Measurements from ENCODE around the gene LCT.
A peak's percentile ranks its signal among the peaks of the same experiment; 100 is the strongest.
"Not testable (repeated sequence)": the region's sequence is repeated elsewhere in the genome, so short reads cannot be mapped to it uniquely, and the experiment has no call there.

LCT gene

GRCh38 chr2:135836596-135837270 is at the start of gene LCT:
TSS of gene LCT (minus strand) at chr2:135837184. CDS start at chr2:135837169, 15 bp downstream.
- Histone ChIP-seq H2AFZ (ENCODE audit: low read depth, low read length) (no peak within 1 kb of the TSS), H3K9me3 (ENCODE audit: insufficient read depth, low read length) (no peaks in the 10 kb centered on the region), H3K9ac (ENCODE audit: low read length) (no peak within 1 kb of the TSS), H3K4me1 (ENCODE audit: low read length) (no peaks in the 10 kb centered on the region), H4K20me1 (ENCODE audit: insufficient read depth, low read length) (0 out of 2 replicates have a peak, but pooled peaks cover 8% of the 10 kb centered on the region), H3K79me2 (ENCODE audit: low read length) (no peaks in the 10 kb centered on the region), H3K36me3 (replicated peaks; ENCODE audit: low read depth, low read length) (peaks cover 18% of the 10 kb centered on the region), H3K4me2 (ENCODE audit: low read length) (no peak within 1 kb of the TSS), H3K27me3 (ENCODE audit: low read depth, low read length) (no peaks in the 10 kb centered on the region), H3K4me3 (ENCODE audit: low read length) (no peak within 1 kb of the TSS), H3K27ac (ENCODE audit: low read length) (no peak within 1 kb of the TSS)
- TF ChIP-seq EZH2phosphoT487 (IDR thresholded peaks at IDR 0.05; ENCODE audit: low read depth) (no peak), CTCF (IDR thresholded peaks at IDR 0.05; ENCODE audit: low read depth, low read length) (no peak)

- TF ChIP-seq CTCF (IDR thresholded peaks at IDR 0.05; ENCODE audit: low read depth, low read length) (no peak), EZH2phosphoT487 (IDR thresholded peaks at IDR 0.05; ENCODE audit: low read depth) (no peak)
- Histone ChIP-seq H3K36me3 (replicated peaks; ENCODE audit: low read depth, low read length) (no peaks in the 10 kb centered on the region), H3K4me1 (ENCODE audit: low read length) (no peaks in the 10 kb centered on the region), H4K20me1 (ENCODE audit: insufficient read depth, low read length) (no peaks in the 10 kb centered on the region), H3K9ac (ENCODE audit: low read length) (no peak overlapping the region), H3K4me3 (ENCODE audit: low read length) (no peak overlapping the region), H3K9me3 (ENCODE audit: insufficient read depth, low read length) (no peaks in the 10 kb centered on the region), H2AFZ (ENCODE audit: low read depth, low read length) (no peak overlapping the region), H3K27me3 (ENCODE audit: low read depth, low read length) (peaks cover 8% of the 10 kb centered on the region; the same call in 1 of the 2 replicates), H3K27ac (ENCODE audit: low read length) (no peak overlapping the region), H3K79me2 (ENCODE audit: low read length) (no peaks in the 10 kb centered on the region), H3K4me2 (ENCODE audit: low read length) (no peak overlapping the region)
Measured at GRCh38 chr2:135885709-135886108, 48.7 kb upstream of the LCT start.

GRCh38 chr2:135882415-135882814 is 45.4 kb upstream of the LCT start:
- Histone ChIP-seq H3K36me3 (replicated peaks; ENCODE audit: low read depth, low read length) (no peaks in the 10 kb centered on the region), H3K27ac (ENCODE audit: low read length) (no peak overlapping the region), H3K27me3 (ENCODE audit: low read depth, low read length) (peaks cover 8% of the 10 kb centered on the region; the same call in 1 of the 2 replicates), H3K4me1 (ENCODE audit: low read length) (peaks cover 3% of the 10 kb centered on the region; the same call in 1 of the 2 replicates), H3K4me3 (ENCODE audit: low read length) (no peak overlapping the region), H3K9ac (ENCODE audit: low read length) (no peak overlapping the region), H4K20me1 (ENCODE audit: insufficient read depth, low read length) (no peaks in the 10 kb centered on the region), H3K4me2 (ENCODE audit: low read length) (no peak overlapping the region), H3K9me3 (ENCODE audit: insufficient read depth, low read length) (no peaks in the 10 kb centered on the region), H3K79me2 (ENCODE audit: low read length) (no peaks in the 10 kb centered on the region), H2AFZ (ENCODE audit: low read depth, low read length) (no peak overlapping the region)
- TF ChIP-seq EZH2phosphoT487 (IDR thresholded peaks at IDR 0.05; ENCODE audit: low read depth) = no peak
- no peak for TF ChIP-seq CTCF (IDR thresholded peaks at IDR 0.05; ENCODE audit: low read depth, low read length)

GRCh38 chr2:135876770-135877169 is 39.8 kb upstream of the LCT start:
- H3K27ac ChIP-seq (ENCODE audit: low read length) = peak overlapping the region; percentile 28

More at GRCh38 chr2:135876770-135877169, 39.8 kb upstream of the LCT start:
- peak overlapping the region; percentile 98 for H3K4me3 ChIP-seq (ENCODE audit: low read length)
- H3K4me1 ChIP-seq (ENCODE audit: low read length); H3K9me3 ChIP-seq (ENCODE audit: insufficient read depth, low read length); H3K27me3 ChIP-seq (ENCODE audit: low read depth, low read length); H3K36me3 ChIP-seq (replicated peaks; ENCODE audit: low read depth, low read length): not testable (repeated sequence)
- peak overlapping the region; percentile 19; the same call in 1 of the 2 replicates for H2AFZ ChIP-seq (ENCODE audit: low read depth, low read length)
- peaks cover 21% of the 10 kb centered on the region for H4K20me1 ChIP-seq (ENCODE audit: insufficient read depth, low read length)
- H3K79me2 ChIP-seq (ENCODE audit: low read length) = peaks cover 34% of the 10 kb centered on the region
- peak overlapping the region; percentile 66 for H3K9ac ChIP-seq (ENCODE audit: low read length)
- peak overlapping the region; percentile 55 for H3K4me2 ChIP-seq (ENCODE audit: low read length)
